ENCODE data around the gene NOXO1.
"Not testable (repeated sequence)": the region's sequence is repeated elsewhere in the genome, so short reads cannot be mapped to it uniquely, and the experiment has no call there.

Gene NOXO1

DNA sequence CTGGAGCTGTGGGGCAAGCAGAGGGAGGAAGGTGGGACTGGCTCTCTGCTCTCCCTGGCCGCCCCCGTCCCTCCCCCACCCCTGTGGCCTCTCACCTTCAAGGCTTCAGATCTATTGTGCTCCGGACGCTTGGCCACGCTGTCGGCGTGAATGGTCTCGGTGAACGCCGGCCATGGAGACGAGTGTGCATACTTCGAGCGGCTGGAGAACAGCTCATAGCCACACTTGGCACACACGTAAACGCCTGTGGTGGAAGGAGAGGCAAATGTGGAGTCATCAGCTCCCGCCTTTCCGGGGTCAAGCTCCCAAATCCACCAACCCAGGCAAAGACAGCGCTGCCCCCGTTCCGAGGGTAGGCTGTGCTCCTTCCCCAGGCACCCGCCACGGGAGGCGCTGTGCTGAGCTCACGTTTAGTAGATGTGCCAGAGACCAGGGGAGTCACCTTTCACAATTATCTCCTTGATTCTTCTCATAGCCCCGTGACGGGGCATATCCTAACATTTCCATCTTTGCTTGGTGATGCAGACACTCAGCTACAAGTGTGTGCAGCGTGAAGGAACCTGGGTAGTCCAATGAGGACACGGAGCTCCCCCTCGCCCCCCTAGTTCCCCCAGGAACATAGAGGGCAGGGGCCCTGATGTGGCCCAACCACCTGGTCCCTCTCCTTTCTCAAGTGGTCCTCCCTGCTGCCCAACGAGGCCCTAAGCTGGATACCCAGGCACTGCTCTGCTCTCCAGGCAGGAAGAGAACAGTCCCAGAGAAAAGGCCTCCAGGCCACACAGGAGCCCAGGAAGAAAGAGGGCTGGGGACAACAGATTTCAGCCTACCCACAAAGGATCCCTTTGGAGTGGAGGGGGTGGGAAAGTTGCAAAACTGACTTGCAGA lies 39.9 kb downstream of the NOXO1 start:
- no peak for DNase-seq (ENCODE audit: low read depth)

DNA sequence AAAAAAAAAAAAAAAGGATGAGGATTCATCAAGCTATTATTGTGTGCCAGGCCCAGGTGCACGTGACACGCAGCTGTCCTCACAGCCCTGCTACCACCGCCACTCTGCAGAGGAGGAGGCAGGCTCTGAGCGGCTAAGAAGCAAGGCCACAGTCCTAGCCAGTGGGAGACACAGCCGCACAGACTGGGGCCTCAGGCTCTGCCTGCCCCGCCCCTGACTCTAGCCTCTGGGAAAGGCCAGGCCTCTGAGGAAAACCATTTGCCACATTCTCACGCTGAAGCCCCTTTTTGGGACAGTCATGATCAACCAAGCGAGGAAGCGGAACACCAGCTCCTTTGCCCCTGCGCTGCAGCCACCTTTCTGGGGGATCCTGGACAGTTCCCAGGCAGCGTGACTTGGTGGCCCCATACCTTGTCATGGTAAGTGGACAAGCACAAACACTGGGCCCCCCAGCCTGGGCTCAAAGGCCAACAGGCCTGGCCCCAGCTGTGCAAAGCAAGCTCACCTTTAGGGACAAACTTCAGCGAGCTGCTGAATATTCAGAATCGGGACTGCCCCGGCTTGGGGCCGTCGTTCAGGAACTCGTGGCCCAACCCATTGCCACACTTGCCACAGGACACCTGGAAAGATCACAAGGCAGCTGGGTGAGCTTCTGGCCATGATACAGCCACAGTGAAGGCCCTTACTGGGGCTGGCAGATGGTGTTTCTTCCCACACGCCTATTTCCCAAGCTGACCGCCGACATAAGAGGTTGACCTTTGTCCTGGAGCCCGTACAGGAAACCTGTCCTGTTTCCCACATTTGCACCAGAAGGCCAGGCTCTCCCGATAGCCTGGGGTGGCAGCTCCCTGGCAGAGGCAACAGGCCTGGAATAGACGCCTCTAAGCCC lies 40.8 kb downstream of the NOXO1 start:
- no peak for DNase-seq (ENCODE audit: low read depth)

DNA sequence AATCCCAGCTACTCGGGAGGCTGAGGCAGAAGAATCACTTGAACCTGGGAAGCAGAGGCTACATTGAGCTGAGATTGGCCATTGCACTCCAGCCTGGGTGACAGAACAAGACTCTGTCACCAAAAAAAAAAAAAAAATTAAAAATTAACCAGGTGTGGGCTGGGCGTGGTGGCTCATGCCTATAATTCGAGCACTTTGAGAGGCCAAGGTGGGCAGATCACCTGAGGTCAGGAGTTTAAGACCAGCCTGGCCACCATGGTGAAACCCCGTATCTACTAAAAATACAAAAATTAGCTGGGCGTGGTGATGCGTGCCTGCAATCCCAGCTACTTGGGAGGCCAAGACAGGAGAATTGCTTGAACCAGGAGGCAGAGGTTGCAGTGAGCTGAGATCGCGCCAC lies 41.4 kb downstream of the NOXO1 start:
- DNase-seq (ENCODE audit: low read depth), result not testable (repeated sequence)

DNA sequence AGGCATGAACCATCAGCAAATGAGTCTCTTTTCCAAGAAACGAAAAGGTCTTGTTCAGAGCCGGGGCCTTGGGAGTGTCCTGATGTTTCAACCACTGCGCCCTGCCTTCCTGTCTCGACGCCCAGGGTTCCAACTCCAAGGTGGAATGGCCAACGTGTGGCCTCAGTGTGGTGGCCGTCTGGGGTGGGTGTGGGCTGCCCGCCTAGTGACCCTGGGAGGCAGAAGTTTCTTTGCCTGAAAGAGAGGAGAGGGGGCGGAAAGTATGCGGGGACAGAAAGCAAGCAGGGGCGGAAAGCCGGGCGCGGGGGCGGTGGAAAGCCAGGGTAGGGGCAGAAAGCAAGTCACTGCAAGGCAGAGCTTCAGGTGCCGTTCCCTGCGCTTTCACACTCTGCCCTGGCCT lies 42.4 kb downstream of the NOXO1 start:
- DNase-seq (ENCODE audit: low read depth), result no peak

DNA sequence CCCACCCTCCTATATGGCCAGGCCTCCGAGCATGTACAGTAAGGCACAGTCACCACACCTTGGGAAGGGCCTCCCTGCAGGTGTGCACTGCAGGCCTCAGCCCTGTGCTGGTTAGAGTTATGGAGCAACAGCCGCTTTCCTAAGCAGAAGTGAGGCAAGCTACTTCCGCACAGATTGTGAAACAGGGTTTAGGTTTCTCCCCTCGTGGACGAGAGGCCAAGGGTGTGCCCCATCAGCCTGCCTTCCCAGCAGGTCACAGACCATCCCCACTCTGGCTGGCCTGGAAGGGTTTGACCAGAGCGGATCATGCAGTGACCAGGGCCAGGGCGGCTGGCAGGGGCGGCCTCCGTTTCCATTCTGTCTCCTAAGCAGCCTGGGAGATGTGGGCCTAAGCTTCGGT lies 43.0 kb downstream of the NOXO1 start:
- DNase-seq (ENCODE audit: low read depth), result no peak

DNA sequence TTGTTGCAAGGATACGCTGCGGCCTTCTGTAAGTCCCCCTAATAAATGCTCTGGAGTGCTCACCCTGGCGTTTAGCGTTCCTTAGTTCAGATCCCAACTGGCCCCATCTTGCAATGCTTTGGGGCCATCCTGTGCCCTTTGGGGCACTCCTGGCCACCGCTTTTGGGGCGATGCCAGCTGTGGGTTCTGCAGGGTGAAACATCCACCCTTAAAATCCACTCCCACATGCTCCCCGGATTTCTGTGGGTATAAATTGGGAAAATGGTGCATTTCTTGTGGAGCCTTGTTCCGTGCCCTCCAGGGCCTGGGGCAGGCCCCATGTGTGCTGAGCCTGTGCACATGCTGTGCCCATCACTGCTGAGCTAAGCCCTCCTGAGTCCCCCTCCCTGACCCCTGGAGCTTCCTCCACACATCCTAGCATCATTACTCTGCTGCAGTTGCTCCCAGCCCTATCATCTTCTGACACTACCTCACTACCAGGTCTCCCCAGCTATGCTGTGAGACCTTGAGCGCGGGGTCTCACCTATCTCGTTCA lies 44.3 kb downstream of the NOXO1 start:
- no peak for DNase-seq (ENCODE audit: low read depth)

DNA sequence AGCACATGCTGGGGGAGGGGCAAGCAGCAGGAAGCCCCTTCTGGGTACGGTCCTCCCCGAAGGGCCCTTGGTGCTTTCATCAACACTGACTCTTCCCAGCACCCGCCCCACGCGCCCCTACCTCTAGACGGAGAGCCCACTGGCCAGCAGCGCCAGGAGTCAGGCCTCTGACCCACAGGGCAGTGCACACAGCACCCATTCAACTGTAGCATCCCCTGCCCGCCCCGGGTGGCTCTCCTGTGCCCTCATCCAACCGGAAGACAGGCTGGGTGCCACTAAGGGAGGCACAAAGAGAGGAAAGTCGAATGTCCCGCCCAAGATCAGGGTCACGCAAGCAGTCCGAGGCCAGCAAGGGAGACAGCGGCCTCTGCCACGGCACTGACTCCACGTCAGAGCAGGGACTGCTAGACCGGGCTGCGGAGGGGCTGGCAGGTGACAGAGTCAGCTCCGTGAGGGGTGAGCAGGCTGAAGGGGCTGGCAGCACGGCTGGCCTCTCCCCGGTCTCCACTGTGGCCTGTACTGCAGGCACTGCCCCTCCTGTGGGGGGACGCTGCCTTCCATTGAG lies 48.1 kb downstream of the NOXO1 start:
- DNase-seq (ENCODE audit: low read depth), result no peak

DNA sequence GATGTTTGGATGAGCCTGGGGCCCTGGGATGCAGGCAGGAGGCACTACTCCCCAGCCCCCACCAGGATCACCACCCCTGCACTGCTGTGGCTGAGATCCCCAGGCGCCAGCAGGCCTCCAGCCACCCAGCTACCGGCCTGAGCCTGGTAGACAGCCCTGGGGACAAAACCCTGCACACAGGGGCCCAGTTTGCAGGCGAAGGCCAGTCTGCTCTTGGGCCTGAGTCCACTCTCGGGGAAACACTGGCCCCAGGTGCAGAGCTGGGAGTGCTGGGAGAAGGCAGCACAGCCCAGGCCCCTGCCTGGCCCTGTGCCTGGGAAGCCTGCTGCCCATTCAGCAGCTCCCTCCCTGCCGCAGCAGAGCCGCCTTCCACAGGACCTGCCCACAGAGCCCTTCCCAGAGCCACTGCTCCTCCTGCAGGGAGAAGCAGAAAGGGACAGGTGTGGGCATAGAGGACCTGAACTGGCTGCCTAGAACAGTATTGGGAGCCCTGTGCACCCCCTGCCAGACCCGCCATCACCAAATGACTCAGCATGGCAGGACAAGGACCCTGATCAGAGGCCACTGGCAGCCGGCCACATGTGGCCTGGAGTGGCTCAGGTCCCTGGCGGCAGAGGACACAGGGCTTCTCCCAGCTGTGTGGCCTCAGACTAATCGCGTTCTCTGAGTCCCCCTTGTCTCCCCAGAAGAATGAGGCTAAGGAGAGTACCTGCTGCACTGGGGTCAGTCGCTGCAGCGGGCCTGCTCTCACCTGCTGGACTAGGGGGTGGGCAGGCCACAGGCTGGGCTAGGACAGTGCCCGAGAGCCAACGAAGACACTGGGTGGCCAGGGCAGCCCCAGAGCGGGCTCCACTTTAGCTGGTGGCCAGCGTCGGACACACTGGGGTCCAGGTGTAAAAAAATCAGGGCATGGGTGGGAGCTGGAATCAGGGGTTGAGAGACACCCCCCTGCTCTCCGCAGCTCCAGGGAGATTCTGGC lies 48.9 kb downstream of the NOXO1 start:
- no peak for DNase-seq (ENCODE audit: low read depth)

DNA sequence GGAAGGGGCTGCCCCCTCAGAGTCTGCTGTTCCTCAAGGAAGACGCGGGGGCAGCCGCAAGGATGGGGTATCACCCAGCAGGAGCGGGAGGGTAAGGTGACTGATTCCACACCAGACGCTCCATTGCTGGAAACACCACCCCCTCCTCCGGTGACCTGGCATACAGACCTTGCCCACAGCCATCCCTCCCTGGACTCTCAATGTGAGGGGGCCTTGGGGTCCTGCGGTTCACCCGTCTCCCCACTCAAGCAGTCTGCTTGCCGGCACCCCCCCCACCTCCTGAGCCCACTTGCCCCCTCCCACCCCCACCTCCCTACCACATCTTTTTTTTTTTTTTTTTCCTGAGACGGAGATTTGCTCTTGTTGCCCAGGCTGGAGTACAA lies 50.9 kb downstream of the NOXO1 start:
- no peak for DNase-seq (ENCODE audit: low read depth)

DNA sequence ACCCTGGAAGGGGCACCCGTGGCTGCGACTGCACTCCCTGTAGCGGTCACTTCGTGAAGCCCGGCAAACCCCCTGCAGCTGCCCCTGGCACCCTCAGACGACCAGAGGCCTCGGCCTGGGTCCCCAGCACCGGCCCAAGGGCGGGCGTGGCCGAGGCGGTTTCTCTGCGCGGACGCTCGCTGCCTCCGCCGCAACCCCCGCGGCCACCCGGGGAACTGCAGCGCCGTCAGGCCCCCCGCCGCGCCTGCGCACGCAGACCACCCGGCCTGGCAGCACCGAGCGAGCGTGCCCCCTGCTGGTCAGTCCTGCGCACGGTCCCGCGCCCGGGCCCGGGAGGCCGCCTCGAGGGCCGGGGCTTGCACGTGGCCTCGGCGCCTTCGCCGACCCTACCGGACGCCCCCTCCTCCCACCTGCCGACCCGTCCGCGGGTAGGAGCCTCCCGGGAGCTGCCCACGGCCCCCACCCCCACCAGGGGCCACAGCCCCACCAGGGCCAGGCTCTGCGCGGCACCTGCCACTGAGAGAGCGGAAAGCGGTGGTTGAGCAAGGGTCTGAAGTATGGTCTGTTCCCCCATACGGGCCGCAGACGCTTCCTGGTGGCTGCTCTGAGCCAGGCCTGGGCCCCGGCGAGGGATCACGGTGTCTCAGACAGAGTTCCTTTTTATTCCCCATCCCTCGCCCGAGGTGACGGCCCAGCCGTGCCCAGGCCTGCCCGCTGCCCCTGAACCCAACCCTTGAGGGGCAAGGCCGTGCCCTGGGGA lies 51.5 kb downstream of the NOXO1 start:
- DNase-seq (ENCODE audit: low read depth), result peak; percentile 88

DNA sequence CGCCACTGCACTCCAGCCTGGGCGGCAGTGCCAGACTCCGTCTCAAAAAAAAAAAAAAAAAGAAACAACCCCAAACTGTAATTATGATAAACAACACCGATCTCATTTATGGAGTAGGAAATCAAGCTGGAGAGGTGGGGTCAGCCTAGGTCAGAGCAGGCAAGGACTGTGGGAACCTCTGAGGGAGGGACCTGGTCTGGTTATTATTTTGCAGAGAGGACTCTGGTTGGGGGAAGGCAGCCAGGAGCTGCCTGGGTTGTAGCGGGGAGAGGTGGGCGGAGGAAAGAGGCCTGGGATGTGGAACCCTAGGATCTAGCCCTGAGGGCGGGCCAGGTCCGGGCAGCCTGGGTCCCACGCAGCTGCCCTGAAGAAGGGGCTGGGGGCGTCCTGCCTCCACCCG lies 52.2 kb downstream of the NOXO1 start:
- DNase-seq (ENCODE audit: low read depth), result no peak
